AG10803 (cell line): ENCODE measurements around the gene HDAC10.

Source experiments
- DNase-seq: peaks from one replicate; pipeline ENCODE4 v3.0.0; 2010; ENCODE audit warnings: low read depth
- H3K4me3 ChIP-seq: 2 replicates; pipeline ENCODE4 v1.5.1; 2011; ENCODE audit warnings: mild to moderate bottlenecking, low read length, control low read depth
- CTCF ChIP-seq: conservative IDR thresholded peaks from 2 replicates; pipeline ENCODE4 v1.5.1; 2011; ENCODE audit warnings: mild to moderate bottlenecking, low read length, control low read depth, inconsistent platforms

The HDAC10 gene

DNA sequence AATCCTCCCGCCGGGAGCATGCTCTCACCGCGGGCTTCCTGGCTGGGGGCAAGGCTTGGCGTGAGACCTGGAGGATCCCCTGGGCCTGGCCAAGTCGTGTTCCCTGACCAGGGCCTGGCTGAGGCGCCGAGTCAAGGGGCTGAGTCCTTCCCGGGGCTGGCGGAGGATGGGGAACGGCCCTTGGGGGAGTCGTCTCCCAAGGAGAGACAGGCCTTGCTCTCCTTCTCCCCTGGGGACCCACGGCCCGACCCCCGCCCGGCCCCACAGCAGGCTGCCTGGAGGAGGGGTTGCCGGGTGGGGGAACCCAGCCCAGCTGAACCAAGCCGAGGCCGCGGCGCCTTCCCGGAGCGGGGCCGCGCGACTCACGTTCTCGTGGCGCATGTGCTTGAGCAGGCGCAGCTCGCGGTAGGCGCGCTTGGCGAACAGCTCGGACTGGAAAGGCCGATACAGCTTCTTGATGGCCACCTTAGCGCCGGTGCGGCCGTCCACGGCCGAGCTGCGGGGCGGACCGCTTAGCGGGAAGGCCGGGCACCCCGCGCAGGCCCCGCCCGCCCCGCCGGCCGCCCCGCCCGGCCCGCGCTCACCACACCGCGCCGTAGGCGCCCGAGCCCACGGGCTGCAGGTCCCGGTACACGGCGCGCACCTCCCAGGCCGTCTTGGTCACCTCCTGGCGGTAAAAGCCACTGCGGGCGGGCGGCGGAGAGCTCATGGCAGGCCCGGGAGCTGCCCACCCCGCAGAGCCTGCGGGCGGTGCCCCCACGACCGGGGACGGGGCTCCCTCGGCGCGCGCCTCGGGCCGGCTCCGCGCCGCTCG lies 9.9 kb upstream of the HDAC10 start:
- no peak for TF ChIP-seq CTCF
- peak overlapping the region; percentile 76 for H3K4me3 ChIP-seq
- peak; percentile 61 for DNase-seq

DNA sequence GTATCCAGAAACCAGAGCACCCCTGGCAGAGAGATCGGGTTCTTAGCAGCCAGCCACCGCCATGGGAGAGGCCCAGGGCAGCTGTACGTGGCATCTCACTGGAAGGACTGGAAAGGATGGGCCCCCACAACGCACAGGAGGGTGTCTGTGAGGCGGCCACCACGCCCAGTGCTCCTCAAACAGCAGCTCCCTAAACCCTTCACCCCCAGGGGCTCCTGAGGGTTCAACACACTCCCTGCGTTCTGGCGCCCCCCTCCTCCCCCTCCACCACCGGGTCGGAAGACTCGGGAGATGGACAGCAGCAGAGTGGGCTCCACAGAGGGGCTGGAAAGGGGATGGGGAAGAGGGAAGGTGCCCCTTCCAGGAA lies 9.4 kb upstream of the HDAC10 start:
- DNase-seq, result no peak
- no peak for TF ChIP-seq CTCF
- H3K4me3 ChIP-seq, result peak overlapping the region; percentile 76

DNA sequence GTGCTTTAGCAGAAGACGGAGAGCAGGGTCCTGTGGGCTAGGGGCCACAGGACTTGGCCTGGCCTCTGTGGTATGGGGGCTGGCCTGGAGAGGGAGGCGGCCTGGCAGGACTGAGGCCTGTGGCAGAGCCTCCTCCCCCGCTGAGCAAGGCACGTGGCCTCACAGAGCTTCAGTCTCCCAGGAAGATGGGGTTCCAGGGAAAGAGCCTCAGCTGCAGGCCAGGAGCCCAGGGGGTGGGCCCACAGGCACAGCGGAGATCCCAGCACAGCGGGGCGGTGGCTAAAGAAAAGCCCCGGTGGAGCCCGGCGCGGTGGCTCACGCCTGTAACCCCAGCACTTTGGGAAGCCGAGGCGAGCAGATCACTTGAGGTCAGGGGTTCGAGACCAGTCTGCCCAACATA lies 8.2 kb upstream of the HDAC10 start:
- no peak overlapping the region for H3K4me3 ChIP-seq
- DNase-seq, result no peak
- TF ChIP-seq CTCF, result no peak

GRCh38 chr22:50258361-50259292 lies 7.6 kb upstream of the HDAC10 start:
- DNase-seq, result no peak
- H3K4me3 ChIP-seq, result no peak overlapping the region
- no peak for TF ChIP-seq CTCF

GRCh38 chr22:50257451-50258360 lies 6.6 kb upstream of the HDAC10 start:
- H3K4me3 ChIP-seq, result no peak overlapping the region
- TF ChIP-seq CTCF, result no peak
- DNase-seq, result no peak

DNA sequence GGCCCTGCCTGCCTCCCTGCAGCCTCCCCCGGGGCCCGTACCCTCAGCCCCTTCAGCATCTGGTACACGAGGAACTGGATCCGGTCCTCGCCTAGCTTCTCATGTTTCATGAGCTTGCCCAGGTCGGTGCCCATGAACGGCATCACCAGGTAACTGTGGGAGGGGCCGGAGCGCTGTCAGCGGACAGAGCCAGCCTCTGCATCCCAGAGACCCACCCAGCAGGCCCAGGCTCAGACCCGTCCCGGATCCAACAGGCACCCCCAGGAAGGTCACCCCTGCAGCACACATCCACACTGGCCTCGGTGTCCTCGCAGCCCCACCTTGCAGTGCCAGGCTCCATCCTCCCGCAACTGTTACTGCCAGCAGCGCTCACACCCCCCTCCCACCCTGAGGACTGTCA lies 6.0 kb upstream of the HDAC10 start:
- no peak for TF ChIP-seq CTCF
- DNase-seq, result no peak
- no peak overlapping the region for H3K4me3 ChIP-seq
